A549 (cell line): ENCODE results near the gene NAT10. TPM values are rescaled to one million over a fixed set of nuclear protein-coding genes. Genes with fewer than 3 reads are reported as not detected.

Experiments
- ATAC-seq, 2 experiments: fragments of 200-7000 bp in 1 of 2; fragments of >200 bp in 1 of 2; cut with Nextera tagmentation in 1 of 2; cut with Tn5 transposase in 1 of 2; 3 replicates each; pipeline versions ENCODE4 v1.8.0 to v1.9.1; 2018 to 2020; ENCODE audit warnings: mild to moderate bottlenecking in 1 of 2, moderate library complexity in 1 of 2
- CTCF ChIA-PET: fragments of 300-600 bp; sonication (Branson Sonifier 250); formaldehyde crosslinking; extraction: SDS; loops from one replicate; lab custom pipeline; 2021; ENCODE audit warnings: antibody characterized with exemption, inconsistent platforms; lab: Yijun Ruan, JAX
- POLR2A ChIA-PET: fragments of 350-600 bp; formaldehyde crosslinking; extraction: SDS; loops from one replicate; lab custom pipeline; 2021; ENCODE audit warnings: antibody characterized with exemption, inconsistent platforms; lab: Yijun Ruan, JAX
- DNase-seq, 2 experiments: peaks; one replicate each; pipeline versions ENCODE4 v3.0.0 to v3.0.0-alpha.2; 2011 to 2016; ENCODE audit warnings: low read depth in 1 of 2, low spot score in 1 of 2
- FAIRE-seq: peaks from 2 replicates; lab custom pipeline; 2011; peaks lifted over from hg19 to GRCh38; lab: Jason Lieb, UNC
- H3K27ac ChIP-seq, 2 experiments: fragments of >200 bp; sonication (Bioruptor Twin); formaldehyde crosslinking; 3 replicates each; pipeline ENCODE4 v1.5.1; 2016 to 2017
- H3K4me1 ChIP-seq: fragments of >200 bp; sonication (Bioruptor Twin); formaldehyde crosslinking; 3 replicates; pipeline ENCODE4 v1.6.1; 2016
- H3K4me2 ChIP-seq: fragments of >200 bp; sonication (Bioruptor Twin); formaldehyde crosslinking; 3 replicates; pipeline ENCODE4 v1.6.1; 2016
- H3K4me3 ChIP-seq: fragments of >200 bp; sonication (Bioruptor Twin); formaldehyde crosslinking; 3 replicates; pipeline ENCODE4 v1.5.1; 2016
- H3K9me3 ChIP-seq: fragments of >200 bp; sonication (Bioruptor Twin); formaldehyde crosslinking; 3 replicates; pipeline ENCODE4 v1.6.1; 2016
- ATOH8 ChIP-seq: fragments of 250-450 bp; sonication (Bioruptor Pico); IDR thresholded peaks from 2 replicates; pipeline ENCODE4 v1.5.0; 2020; ENCODE audit warnings: low read depth, mild to moderate bottlenecking, moderate library complexity
- BCL3 ChIP-seq: fragments of >200 bp; sonication (Bioruptor Twin); formaldehyde crosslinking; IDR thresholded peaks from 3 replicates; pipeline ENCODE4 v1.6.1; 2016
- BHLHE40 ChIP-seq: IDR thresholded peaks from 2 replicates; pipeline ENCODE4 v1.6.1; 2012; ENCODE audit warnings: low read depth, low read length, inconsistent platforms
- CEBPB ChIP-seq, 2 experiments: fragments of >200 bp in 1 of 2; sonication (Bioruptor Twin) in 1 of 2; formaldehyde crosslinking in 1 of 2; IDR thresholded peaks; 2 replicates each; pipeline ENCODE4 v1.6.1; 2012 to 2016
- CTCF ChIP-seq: fragments of >200 bp; sonication (Bioruptor Twin); formaldehyde crosslinking; IDR thresholded peaks from 3 replicates; pipeline ENCODE4 v1.5.1; 2016
- ELK1 ChIP-seq: fragments of 150-350 bp; IDR thresholded peaks from 2 replicates; pipeline ENCODE4 v1.6.1; 2014; ENCODE audit warnings: low read depth, mild to moderate bottlenecking, low read length
- FOXS1 ChIP-seq: fragments of 250-450 bp; sonication (Bioruptor Pico); IDR thresholded peaks from 2 replicates; pipeline ENCODE4 v1.5.0; 2020; ENCODE audit warnings: mild to moderate bottlenecking, moderate library complexity
- KDM1A ChIP-seq: fragments of 200-600 bp; sonication (generic); IDR thresholded peaks from 2 replicates; pipeline ENCODE4 v1.6.1; 2016; ENCODE audit warnings: low read depth, mild to moderate bottlenecking
- MAFK ChIP-seq: fragments of 450-650 bp; IDR thresholded peaks from 2 replicates; pipeline ENCODE4 v1.6.1; 2014; ENCODE audit not compliant: partially characterized antibody
- POLR2AphosphoS2 ChIP-seq: conservative IDR thresholded peaks from 2 replicates; pipeline ENCODE4 v1.6.1; 2012; ENCODE audit warnings: low read length, improper control_type of control experiment, inconsistent platforms
- RCOR1 ChIP-seq: fragments of 150-350 bp; IDR thresholded peaks from 2 replicates; pipeline ENCODE4 v1.6.1; 2014; ENCODE audit warnings: antibody characterized with exemption, low read length, low read depth
- REST ChIP-seq: fragments of 200-600 bp; sonication (generic); IDR thresholded peaks from 2 replicates; pipeline ENCODE4 v1.6.1; 2016; ENCODE audit warnings: antibody characterized with exemption, mild to moderate bottlenecking, moderate library complexity
- SMC3 ChIP-seq: fragments of >200 bp; sonication (Bioruptor Twin); formaldehyde crosslinking; IDR thresholded peaks from 3 replicates; pipeline ENCODE4 v1.6.1; 2018; ENCODE audit warnings: inconsistent platforms
- SREBF2 ChIP-seq: fragments of 450-650 bp; IDR thresholded peaks from 2 replicates; pipeline ENCODE4 v1.6.1; 2014; ENCODE audit warnings: mild to moderate bottlenecking, moderate library complexity
- WGBS: methylation state at CpG from one replicate; pipeline ENCODE4 v1.1.6; 2017; ENCODE audit errors: missing lambda C conversion rate; 5-methylcytosine and 5-hydroxymethylcytosine counted together
- polyA plus RNA-seq, 4 experiments: library from polyadenylated mRNA; depleted of rRNA in 3 of 4; stranded (reverse); fragments of >200 nt; fragmentation: RNase III in 1 of 4; extraction: RNeasy Plus Mini Kit Qiagen cat#74134 plus additional on column Dnase treatment in 1 of 4; gene quantifications; 2 replicates in 3 of 4; 3 replicates in 1 of 4; pipeline ENCODE4 v1.2.3, GENCODE V29; 2011 to 2017

Gene NAT10
- polyA plus RNA-seq, 2 of the 4 experiments (the other 2 are of a cell fraction), result 38.6 to 59.3 TPM

- Histone ChIP-seq H3K27ac (no peak overlapping the region), H3K9me3 (no peaks in the 10 kb centered on the region), H3K4me2 (no peak overlapping the region), H3K4me3 (no peak overlapping the region), H3K4me1 (peaks cover 4% of the 10 kb centered on the region; the same call in 2 of the 3 replicates)
- DNase-seq (no peak), FAIRE-seq (no peak), ATAC-seq (no peak)
- no peak for TF ChIP-seq RCOR1
- TF ChIP-seq ATOH8 (CRISPR knock-in tag), result no peak
- no peak for TF ChIP-seq SREBF2
- TF ChIP-seq BCL3, result no peak
- no peak for TF ChIP-seq MAFK
- no peak for TF ChIP-seq ELK1
- no peak for TF ChIP-seq BHLHE40
- 95% methylated on average over 6 of the region's 6 CpGs for WGBS
- CTCF ChIA-PET, result interaction anchor here (0.6 to 1.2 kb wide), 2 partner anchors 14 to 38 kb away, joined by 3 read pairs; no protein-coding TSS in a partner anchor
- POLR2A ChIA-PET, result no interaction called here
Observed at GRCh38 chr11:34111722-34112270, 6.4 kb downstream of the NAT10 start.

GRCh38 chr11:34114014-34114413 is 8.6 kb downstream of the NAT10 start:
- FAIRE-seq (no peak), ATAC-seq (no peak), DNase-seq (no peak)
- ChIA-PET POLR2A (no interaction called here), CTCF (interaction anchor here (0.6 kb wide), 1 partner anchor 140 kb away, joined by 3 read pairs; no protein-coding TSS in a partner anchor)
- 97% methylated on average over 2 of the region's 2 CpGs for WGBS
- TF ChIP-seq ATOH8 (CRISPR knock-in tag) (no peak), CTCF (no peak), FOXS1 (CRISPR knock-in tag) (no peak), SMC3 (no peak), KDM1A (no peak), REST (no peak), BCL3 (no peak), CEBPB (IDR thresholded peaks at IDR 0.05) (no peak), SREBF2 (no peak), POLR2AphosphoS2 (no peak)
- Histone ChIP-seq H3K27ac (no peak overlapping the region), H3K4me2 (no peak overlapping the region), H3K9me3 (no peaks in the 10 kb centered on the region), H3K4me3 (no peak overlapping the region), H3K4me1 (no peaks in the 10 kb centered on the region)
